GM15510 (cell line): Measurements from ENCODE around the gene MGAT5B.

Experiments used
- POLR2A ChIP-seq: IDR thresholded peaks from 3 replicates; pipeline ENCODE4 v1.6.1; 2011; ENCODE audit warnings: borderline replicate concordance; ENCODE audit not compliant: insufficient read length; ENCODE audit errors: extremely low read depth

The MGAT5B gene, protein sequence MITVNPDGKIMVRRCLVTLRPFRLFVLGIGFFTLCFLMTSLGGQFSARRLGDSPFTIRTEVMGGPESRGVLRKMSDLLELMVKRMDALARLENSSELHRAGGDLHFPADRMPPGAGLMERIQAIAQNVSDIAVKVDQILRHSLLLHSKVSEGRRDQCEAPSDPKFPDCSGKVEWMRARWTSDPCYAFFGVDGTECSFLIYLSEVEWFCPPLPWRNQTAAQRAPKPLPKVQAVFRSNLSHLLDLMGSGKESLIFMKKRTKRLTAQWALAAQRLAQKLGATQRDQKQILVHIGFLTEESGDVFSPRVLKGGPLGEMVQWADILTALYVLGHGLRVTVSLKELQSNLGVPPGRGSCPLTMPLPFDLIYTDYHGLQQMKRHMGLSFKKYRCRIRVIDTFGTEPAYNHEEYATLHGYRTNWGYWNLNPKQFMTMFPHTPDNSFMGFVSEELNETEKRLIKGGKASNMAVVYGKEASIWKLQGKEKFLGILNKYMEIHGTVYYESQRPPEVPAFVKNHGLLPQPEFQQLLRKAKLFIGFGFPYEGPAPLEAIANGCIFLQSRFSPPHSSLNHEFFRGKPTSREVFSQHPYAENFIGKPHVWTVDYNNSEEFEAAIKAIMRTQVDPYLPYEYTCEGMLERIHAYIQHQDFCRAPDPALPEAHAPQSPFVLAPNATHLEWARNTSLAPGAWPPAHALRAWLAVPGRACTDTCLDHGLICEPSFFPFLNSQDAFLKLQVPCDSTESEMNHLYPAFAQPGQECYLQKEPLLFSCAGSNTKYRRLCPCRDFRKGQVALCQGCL

DNA sequence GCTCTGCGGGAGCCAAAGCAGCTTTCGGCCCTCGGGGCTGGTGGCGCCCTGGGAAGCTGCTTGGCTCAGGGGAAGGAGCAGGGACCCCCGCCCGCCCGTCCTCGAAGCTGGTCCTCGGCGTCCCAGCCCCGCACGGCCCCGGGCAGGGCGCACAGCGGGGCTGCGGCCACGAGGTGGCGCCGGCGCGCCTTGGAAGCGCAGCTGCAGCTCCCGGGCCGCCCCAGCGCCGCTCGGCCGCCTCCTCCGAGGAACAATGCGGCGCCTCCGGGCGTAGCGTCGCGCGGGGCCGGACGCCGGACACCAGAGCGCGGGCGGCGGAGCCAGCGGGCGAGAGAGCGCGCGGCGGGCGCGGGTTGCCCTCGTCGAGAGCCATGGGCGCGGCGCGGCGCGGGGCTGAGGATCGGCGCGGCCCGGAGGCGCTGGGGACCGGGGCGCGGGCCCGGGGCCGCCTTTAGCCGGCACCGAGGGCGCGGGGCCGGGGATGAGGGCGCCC lies at the start of gene MGAT5B:
TSS of gene MGAT5B (plus strand) at position 229 of the 493 bp plus-strand sequence. CDS start 626 bp downstream, outside the sequence.
- no peak for TF ChIP-seq POLR2A

DNA sequence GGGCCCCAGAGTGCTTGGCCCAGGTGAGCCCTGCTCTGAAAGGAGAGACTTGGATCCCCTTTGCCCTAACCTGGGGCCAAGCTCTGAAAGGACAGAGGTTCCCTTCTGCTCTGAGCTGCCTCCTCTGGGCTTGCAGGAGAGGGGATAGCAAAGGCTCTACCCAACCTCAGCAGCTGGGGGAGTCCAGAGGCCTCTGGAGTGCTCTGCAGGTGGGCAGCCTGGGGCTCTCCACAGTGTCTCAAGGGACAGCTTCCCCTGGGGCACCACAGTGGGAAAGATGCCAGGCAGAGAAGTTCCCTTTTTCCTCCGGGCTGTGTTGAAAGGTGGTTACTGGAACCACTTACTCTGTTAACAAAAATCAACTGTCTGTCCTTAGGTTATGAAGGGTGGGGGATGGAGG lies 48.2 kb upstream of the MGAT5B start:
- TF ChIP-seq POLR2A: no peak

DNA sequence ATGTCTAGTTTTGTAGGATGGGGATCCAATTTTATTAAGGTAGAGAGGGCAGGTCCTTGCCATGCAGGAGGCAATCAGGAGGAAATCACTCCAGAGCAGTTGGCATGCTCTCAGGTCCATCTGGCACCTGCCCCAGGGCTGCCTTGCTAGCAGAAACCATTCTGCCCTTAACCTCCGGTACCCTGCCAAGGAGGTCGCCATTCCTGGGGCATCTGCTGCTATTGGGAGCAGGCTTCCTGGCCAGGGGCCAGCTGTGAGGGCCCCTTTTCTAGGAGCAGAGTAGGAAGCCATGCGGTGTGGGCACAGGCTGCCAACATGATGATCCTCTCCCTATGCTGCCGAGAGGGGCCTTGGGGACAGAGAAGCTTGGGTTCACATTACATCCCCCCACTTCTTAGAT lies 47.6 kb upstream of the MGAT5B start:
- no peak for TF ChIP-seq POLR2A

DNA sequence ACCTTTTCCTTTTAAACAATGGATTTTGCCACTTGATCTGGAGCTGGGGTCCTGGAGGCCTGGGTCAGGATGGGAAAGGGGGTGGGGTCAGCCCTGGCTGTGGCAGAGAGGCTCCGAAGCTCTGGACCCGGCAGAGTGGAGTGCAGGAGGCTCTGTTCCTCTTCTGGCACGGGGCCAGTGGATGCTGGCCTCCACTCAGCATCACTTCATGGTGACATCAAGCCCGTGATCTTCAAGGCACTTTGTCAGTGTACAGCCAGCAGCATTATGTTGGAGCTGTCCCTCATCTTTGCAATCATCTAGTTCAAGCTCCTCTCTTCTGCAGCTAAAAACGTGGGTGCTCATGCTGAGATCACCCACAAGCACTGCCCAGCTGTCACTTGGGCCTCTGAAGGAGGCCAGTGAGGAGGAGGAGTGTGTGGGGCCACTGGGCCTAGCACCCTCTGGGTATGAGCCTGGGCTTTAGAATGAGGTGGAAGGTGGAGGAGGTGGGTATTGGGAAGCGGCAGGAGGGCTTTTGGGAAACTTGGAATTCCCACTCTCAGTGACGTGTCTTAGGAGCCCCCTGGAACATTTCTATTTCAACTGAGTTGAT lies 45.9 kb upstream of the MGAT5B start:
- TF ChIP-seq POLR2A: no peak

DNA sequence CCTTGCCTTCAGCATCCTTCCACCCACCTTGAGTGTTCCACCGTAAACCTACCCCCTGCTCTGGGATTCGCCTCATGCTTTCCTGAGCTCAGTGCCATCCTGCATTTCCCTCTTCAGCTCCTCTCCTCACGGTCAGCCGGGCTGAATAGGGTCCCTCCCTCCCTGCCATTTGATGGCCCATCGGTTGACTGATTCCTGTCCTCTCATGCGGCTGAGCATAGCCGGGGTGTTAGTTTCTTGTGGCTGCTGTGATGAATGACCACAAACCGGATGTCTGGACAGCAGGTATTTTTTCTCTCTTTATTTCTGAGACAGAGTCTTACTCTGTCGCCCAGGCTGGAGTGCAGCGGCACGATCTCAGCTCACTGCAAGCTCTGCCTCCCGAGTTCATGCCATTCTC lies 44.1 kb upstream of the MGAT5B start:
- no peak for TF ChIP-seq POLR2A

DNA sequence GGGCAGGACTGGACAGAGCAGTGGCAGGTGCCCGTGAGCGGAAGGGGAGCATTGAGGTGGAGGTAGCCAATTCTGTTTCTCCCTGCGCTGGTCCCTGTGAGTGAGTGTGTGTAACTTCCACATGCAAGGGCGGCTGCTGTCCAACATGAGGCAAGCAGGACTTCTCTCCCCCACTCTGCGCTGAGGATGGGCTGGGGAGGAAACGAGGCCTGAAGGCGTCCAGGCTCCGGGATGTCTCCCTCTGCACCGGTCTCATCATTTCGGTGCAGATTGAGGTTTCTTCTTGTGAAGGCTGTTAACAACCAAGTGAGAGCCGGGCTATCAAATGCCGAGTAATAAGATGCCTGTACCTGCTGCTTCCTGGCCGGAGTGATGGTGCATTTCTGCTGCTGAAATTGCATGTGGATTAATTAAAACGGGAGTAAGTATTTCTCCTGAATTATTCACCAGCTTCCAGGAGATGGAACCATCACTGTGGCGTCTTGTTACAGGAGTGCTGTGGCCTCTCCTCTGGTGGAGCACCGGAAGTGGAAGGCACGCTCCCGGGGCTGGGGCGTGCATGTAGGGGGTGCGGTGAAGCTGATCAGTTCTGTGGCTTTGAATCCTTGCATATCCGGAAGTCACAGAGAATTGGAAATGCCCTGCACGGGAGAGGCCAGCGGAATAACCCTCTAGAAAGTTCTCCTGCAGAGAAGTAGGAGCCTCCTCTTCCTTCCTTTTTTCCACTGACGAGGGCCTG lies 41.7 kb upstream of the MGAT5B start:
- TF ChIP-seq POLR2A: no peak

DNA sequence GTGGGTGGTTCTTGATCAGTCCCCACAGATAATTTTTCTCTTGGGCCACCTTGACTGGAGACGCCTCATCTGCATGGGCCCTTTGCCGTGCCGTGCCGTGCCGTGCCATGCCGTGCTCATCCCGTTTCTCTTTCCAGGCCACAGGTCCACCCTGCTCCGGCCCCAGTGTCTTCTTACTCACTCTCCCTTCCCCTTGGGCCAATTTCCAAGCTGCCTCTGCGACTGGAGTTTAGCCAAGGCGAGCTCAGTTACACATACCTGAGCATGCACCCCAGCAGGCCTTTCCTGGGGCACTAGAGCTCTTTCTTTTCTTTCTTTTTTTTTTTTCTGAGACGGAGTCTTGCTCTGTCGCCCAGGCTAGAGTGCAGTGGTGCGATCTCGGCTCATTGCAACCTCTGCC lies 40.5 kb upstream of the MGAT5B start:
- no peak for TF ChIP-seq POLR2A

DNA sequence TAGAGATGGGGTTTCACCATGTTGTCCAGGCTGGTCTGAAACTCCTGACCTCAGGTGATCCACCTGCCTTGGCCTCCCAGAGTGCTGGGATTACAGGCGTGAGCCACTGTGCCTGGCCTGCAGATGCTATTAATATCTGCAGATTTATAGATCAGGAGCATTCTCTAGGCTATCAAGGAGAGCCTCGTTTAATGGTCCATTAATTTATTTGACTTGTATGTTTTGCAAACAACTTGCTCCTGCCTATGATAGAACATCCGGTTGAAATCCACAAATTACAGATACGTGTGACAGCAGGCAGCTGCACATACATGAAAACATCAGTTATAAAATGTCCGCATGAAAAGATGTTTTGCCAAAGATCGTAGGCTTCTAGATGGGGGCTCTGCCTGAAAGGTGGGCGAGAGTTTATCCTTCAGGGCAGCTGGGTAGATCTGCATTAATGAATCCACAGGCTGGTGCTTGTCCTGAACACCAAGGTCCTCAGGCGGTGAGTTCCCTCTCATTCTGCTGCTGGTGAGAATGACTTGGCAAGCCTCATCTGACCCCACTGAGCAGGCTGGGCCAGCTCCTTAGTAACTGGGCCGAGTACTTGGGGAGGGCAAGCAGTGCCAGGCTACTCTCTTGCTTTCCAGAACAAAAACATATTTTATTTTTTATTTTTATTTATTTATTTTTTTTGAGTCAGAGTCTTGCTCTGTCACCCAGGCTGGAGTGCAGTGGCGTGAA lies 37.1 kb upstream of the MGAT5B start:
- TF ChIP-seq POLR2A: no peak

DNA sequence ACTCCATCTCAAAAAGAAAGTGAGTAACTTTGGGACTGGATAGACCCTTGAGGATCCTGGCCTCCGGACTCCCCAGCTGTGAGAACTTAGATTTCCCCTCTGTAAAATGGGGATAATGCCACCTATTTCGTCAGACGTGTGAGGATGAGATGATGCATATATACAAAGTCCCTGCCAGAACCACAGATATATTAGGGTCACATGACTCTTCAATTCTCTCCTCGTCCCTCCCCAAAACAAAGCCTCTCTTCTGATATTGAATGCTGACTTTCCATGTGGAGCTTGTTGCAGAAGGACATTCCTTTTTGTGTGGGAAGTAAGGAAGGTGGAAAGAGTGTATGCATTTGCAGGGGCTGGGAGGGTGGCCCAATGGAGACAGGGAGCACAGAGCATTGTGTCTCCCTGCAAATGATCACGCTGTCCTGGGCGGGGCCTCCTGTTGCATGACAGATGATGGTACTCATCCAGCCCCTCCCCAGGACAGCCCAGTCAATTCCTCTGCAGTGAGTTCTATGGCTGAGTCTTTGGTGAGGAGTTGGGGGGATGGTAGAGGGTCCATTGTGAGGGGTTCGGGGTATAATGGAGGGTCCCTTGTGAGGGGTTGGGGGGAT lies 35.1 kb upstream of the MGAT5B start:
- no peak for TF ChIP-seq POLR2A

DNA sequence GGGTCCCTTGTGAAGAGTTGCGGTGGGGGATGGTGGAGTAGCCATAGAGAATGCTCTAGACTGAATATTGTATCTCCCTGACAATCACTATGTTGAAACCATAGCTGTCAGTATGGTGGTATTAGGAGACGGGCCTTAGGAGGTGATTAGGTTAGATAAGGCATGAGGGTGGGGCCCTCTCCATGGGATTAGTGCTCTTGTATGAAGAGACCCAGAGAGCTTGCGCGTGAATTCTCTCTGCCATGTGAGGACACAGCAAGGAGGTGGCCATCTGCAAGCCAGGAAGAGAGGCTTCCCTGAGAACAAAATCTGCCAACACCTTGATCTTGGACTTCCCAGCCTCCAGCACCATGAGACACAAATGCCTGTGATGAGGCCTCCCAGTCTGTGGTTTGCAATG lies 34.5 kb upstream of the MGAT5B start:
- no peak for TF ChIP-seq POLR2A

DNA sequence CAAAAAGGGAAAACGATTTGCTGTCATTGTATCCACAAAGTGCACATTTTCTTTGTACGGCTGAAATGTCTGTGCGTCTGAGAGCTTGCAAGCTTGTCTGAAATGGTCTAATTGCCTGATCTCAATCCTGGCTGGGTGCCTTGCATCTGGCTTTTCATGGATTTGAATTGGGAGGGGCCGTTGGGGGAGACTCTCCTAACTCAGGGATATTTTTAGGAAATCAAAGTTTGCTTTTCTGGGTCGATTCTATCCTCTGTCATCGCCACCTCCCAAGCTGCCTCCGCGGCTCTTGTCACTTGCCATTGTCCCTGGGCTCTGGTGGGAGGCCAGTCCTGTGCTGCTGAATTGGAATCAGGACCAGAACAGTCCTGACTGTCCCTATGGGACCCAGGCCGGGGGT lies 33.3 kb upstream of the MGAT5B start:
- TF ChIP-seq POLR2A: no peak

DNA sequence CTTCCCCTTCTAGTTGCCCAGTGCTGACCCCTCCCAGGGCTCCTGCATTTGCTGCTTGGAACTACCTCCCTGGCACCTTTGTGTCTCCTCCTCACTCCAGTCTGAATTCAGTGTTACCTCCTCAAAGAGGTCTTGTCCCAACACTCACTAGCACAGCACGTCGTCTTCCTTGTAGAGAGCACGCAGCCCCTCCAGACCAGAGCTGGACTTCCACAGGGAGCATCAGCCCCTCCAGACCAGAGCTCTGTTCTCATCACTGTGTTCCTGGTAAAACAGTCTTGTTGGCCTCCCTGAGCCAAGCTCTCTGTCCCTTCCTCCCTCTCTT lies 27.8 kb upstream of the MGAT5B start:
- TF ChIP-seq POLR2A: no peak

DNA sequence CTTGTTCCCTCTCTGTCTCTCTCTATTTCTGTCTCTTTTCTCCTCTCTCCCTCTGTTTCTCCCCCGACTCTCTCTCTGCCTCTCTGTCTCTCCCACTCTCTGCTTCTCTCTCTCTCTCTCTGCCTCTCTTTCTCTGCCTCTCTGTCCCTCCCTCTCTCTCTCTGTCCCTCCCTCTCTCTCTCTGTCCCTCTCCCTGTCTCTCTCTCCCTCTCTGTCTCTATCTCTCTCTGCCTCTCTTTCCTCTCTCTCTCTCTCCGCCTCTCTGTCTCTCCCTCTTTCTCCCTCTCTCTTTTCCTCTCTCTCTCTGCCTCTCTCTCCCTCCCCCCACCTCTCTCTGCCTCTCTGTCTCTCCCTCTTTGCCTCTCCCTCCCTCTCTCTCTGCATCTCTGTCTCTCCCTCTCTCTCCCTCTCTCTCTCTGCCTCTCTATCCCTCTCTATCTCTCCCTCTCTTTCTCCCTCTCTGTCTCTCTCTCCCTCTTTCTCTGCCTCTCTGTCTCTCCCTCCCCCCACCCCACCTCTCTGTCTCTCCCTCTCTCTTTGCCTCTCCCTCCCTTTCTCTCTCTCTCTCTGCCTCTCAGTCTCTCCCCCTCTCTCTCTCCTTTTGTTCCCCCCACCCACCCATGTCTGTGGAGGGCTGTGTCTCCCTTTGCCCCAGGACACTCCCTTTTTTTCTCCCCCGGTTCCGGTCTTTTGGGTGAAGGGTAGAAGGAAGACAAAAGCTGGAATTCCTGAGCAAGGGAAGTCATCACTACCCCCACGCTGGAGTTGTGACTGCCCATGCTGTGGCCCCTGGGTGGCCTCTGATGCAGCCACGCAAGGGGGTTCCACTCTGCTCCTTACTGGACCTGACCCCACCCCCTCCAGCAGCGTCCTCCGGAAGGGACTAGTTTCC lies 27.1 kb upstream of the MGAT5B start:
- TF ChIP-seq POLR2A: no peak
